Astrocyte (in vitro differentiated cells and primary cell): ENCODE results near the gene ARF3. TPM values are rescaled to one million over a fixed set of nuclear protein-coding genes. Genes with fewer than 3 reads are reported as not detected.

ENCODE experiments used
- DNase-seq: peaks from one replicate; pipeline ENCODE4 v3.0.0-alpha.2; 2010; ENCODE audit warnings: low read depth
- FAIRE-seq: peaks from 2 replicates; lab custom pipeline; 2011; peaks lifted over from hg19 to GRCh38; lab: Jason Lieb, UNC
- H2AFZ ChIP-seq: 2 replicates; pipeline ENCODE4 v1.6.0; 2012; ENCODE audit warnings: low read depth, low read length, inconsistent platforms
- H3K27ac ChIP-seq: 2 replicates; pipeline ENCODE4 v1.5.1; 2011; ENCODE audit warnings: low read depth, low read length, inconsistent platforms
- H3K27me3 ChIP-seq: 2 replicates; pipeline ENCODE4 v1.6.0; 2011; ENCODE audit warnings: low read length, inconsistent platforms; ENCODE audit not compliant: insufficient read depth
- H3K36me3 ChIP-seq: 2 replicates; pipeline ENCODE4 v1.5.1; 2011; ENCODE audit warnings: low read length, inconsistent platforms; ENCODE audit not compliant: insufficient read depth
- H3K4me1 ChIP-seq: 2 replicates; pipeline ENCODE4 v1.5.1; 2011; ENCODE audit warnings: low read length, inconsistent platforms; ENCODE audit not compliant: insufficient read depth
- H3K4me2 ChIP-seq: 2 replicates; pipeline ENCODE4 v1.6.0; 2012; ENCODE audit warnings: low read length, inconsistent platforms
- H3K4me3 ChIP-seq: 2 replicates; pipeline ENCODE4 v1.5.1; 2011; ENCODE audit warnings: low read depth, mild to moderate bottlenecking, low read length, inconsistent platforms; ENCODE audit not compliant: insufficient read depth
- H3K79me2 ChIP-seq: 2 replicates; pipeline ENCODE4 v1.6.0; 2012; ENCODE audit warnings: mild to moderate bottlenecking, low read length, inconsistent platforms; ENCODE audit not compliant: insufficient read depth
- H3K9ac ChIP-seq: 2 replicates; pipeline ENCODE4 v1.6.0; 2012; ENCODE audit warnings: mild to moderate bottlenecking, low read length, inconsistent platforms
- H3K9me3 ChIP-seq: 2 replicates; pipeline ENCODE4 v1.5.1; 2012; ENCODE audit warnings: low read depth, mild to moderate bottlenecking, low read length, inconsistent platforms; ENCODE audit not compliant: insufficient read depth
- H4K20me1 ChIP-seq: 2 replicates; pipeline ENCODE4 v1.6.0; 2012; ENCODE audit warnings: low read length, inconsistent platforms; ENCODE audit not compliant: insufficient read depth
- H3K27ac Mint-ChIP-seq: one replicate; pipeline ENCODE4 v1.8.0; 2021; ENCODE audit warnings: mild to moderate bottlenecking, mixed read lengths; ENCODE audit not compliant: unreplicated experiment
- H3K27me3 Mint-ChIP-seq: one replicate; pipeline ENCODE4 v1.8.0; 2021; ENCODE audit warnings: low read depth, mixed read lengths; ENCODE audit not compliant: unreplicated experiment
- H3K36me3 Mint-ChIP-seq: one replicate; pipeline ENCODE4 v1.8.0; 2021; ENCODE audit warnings: low read depth, mixed read lengths; ENCODE audit not compliant: unreplicated experiment
- H3K4me1 Mint-ChIP-seq: one replicate; pipeline ENCODE4 v1.8.0; 2021; ENCODE audit warnings: low read depth, mixed read lengths; ENCODE audit not compliant: unreplicated experiment
- H3K4me3 Mint-ChIP-seq: one replicate; pipeline ENCODE4 v1.8.0; 2021; ENCODE audit warnings: mild to moderate bottlenecking, moderate library complexity, mixed read lengths; ENCODE audit not compliant: unreplicated experiment
- H3K9me3 Mint-ChIP-seq: one replicate; pipeline ENCODE4 v1.8.0; 2021; ENCODE audit warnings: mild to moderate bottlenecking, mixed read lengths; ENCODE audit not compliant: unreplicated experiment
- CTCF ChIP-seq: IDR thresholded peaks from 2 replicates; pipeline ENCODE4 v1.5.1; 2011; ENCODE audit warnings: low read depth, mild to moderate bottlenecking, inconsistent platforms, low read length, moderate library complexity; ENCODE audit not compliant: insufficient read depth
- EZH2 ChIP-seq: IDR thresholded peaks from 2 replicates; pipeline ENCODE4 v1.6.1; 2012; ENCODE audit warnings: mild to moderate bottlenecking, low read length, inconsistent platforms; ENCODE audit not compliant: insufficient read depth
- total RNA-seq: library from RNA; stranded (reverse); gene quantifications from 2 replicates; pipeline ENCODE4 v1.2.1, GENCODE V29; 2021

ARF3 gene
- total RNA-seq, 1 donor from 2014 or later: 229 TPM

- Mint-ChIP-seq H3K27me3 (peaks cover 83% of the 10 kb centered on the region), H3K36me3 (no peaks in the 10 kb centered on the region), H3K4me3 (no peak overlapping the region), H3K27ac (no peak overlapping the region), H3K4me1 (peaks cover 3% of the 10 kb centered on the region), H3K9me3 (peaks cover 8% of the 10 kb centered on the region)
- peaks cover 83% of the 10 kb centered on the region for H3K27me3 ChIP-seq
- H4K20me1 ChIP-seq: peaks cover 24% of the 10 kb centered on the region
- peaks cover 5% of the 10 kb centered on the region for H3K4me1 ChIP-seq
- FAIRE-seq: no peak
- H3K4me3 ChIP-seq: no peak overlapping the region
- no peak overlapping the region for H3K27ac ChIP-seq
- H2AFZ ChIP-seq: no peak overlapping the region
- peaks cover 9% of the 10 kb centered on the region for H3K9me3 ChIP-seq
- no peak for TF ChIP-seq EZH2
- no peak for TF ChIP-seq CTCF
- no peak overlapping the region for H3K9ac ChIP-seq
- DNase-seq: no peak
- no peak overlapping the region for H3K4me2 ChIP-seq
- no peaks in the 10 kb centered on the region for H3K36me3 ChIP-seq
- H3K79me2 ChIP-seq: no peaks in the 10 kb centered on the region
These were observed 28.2 kb upstream of the ARF3 start for GRCh38 chr12:48985475-48985897.

- H3K9me3 ChIP-seq: peaks cover 7% of the 10 kb centered on the region
- H3K4me2 ChIP-seq: no peak overlapping the region
- H3K9ac ChIP-seq: no peak overlapping the region
- DNase-seq (no peak), FAIRE-seq (no peak)
- no peaks in the 10 kb centered on the region for H3K36me3 ChIP-seq
- H3K4me1 ChIP-seq: peaks cover 27% of the 10 kb centered on the region
- no peak overlapping the region for H3K4me3 Mint-ChIP-seq
- no peaks in the 10 kb centered on the region for H3K79me2 ChIP-seq
- peaks cover 38% of the 10 kb centered on the region for H4K20me1 ChIP-seq
- H3K27me3 Mint-ChIP-seq: peaks cover 79% of the 10 kb centered on the region
- H3K4me1 Mint-ChIP-seq: peaks cover 2% of the 10 kb centered on the region
- TF ChIP-seq CTCF: no peak
- no peak for TF ChIP-seq EZH2
- peaks cover 93% of the 10 kb centered on the region for H3K27me3 ChIP-seq
- no peak overlapping the region for H3K27ac ChIP-seq
- H3K27ac Mint-ChIP-seq: peak overlapping the region; percentile 62
- peaks cover 10% of the 10 kb centered on the region for H3K9me3 Mint-ChIP-seq
- no peak overlapping the region for H3K4me3 ChIP-seq
- H3K36me3 Mint-ChIP-seq: no peaks in the 10 kb centered on the region
- H2AFZ ChIP-seq: no peak overlapping the region
These were observed 25.3 kb upstream of the ARF3 start for GRCh38 chr12:48982397-48983080.

GRCh38 chr12:48981757-48982157 is 24.5 kb upstream of the ARF3 start:
- Histone ChIP-seq H3K4me3 (no peak overlapping the region), H3K4me2 (peak overlapping the region; percentile 50)
- DNase-seq: no peak

More at GRCh38 chr12:48981757-48982157, 24.5 kb upstream of the ARF3 start:
- Mint-ChIP-seq H3K36me3 (no peaks in the 10 kb centered on the region), H3K9me3 (peaks cover 14% of the 10 kb centered on the region), H3K4me1 (peaks cover 2% of the 10 kb centered on the region), H3K27ac (peak overlapping the region; percentile 36), H3K4me3 (no peak overlapping the region), H3K27me3 (peaks cover 80% of the 10 kb centered on the region)
- Histone ChIP-seq H2AFZ (no peak overlapping the region), H4K20me1 (peaks cover 39% of the 10 kb centered on the region), H3K27me3 (peaks cover 92% of the 10 kb centered on the region), H3K4me1 (peaks cover 35% of the 10 kb centered on the region), H3K36me3 (no peaks in the 10 kb centered on the region), H3K79me2 (no peaks in the 10 kb centered on the region), H3K9ac (no peak overlapping the region), H3K9me3 (peaks cover 7% of the 10 kb centered on the region), H3K27ac (no peak overlapping the region)
- FAIRE-seq: no peak
- TF ChIP-seq EZH2 (peak; percentile 23), CTCF (no peak)
